ENCODE data around the gene BMPER. TPM values are rescaled to one million over a fixed set of nuclear protein-coding genes. Genes with fewer than 3 reads are reported as not detected.

BMPER gene
- total and polyA plus RNA-seq, 8 donors = 1.9 to 9.5 (median 4.6) TPM; not detected in 1

DNA sequence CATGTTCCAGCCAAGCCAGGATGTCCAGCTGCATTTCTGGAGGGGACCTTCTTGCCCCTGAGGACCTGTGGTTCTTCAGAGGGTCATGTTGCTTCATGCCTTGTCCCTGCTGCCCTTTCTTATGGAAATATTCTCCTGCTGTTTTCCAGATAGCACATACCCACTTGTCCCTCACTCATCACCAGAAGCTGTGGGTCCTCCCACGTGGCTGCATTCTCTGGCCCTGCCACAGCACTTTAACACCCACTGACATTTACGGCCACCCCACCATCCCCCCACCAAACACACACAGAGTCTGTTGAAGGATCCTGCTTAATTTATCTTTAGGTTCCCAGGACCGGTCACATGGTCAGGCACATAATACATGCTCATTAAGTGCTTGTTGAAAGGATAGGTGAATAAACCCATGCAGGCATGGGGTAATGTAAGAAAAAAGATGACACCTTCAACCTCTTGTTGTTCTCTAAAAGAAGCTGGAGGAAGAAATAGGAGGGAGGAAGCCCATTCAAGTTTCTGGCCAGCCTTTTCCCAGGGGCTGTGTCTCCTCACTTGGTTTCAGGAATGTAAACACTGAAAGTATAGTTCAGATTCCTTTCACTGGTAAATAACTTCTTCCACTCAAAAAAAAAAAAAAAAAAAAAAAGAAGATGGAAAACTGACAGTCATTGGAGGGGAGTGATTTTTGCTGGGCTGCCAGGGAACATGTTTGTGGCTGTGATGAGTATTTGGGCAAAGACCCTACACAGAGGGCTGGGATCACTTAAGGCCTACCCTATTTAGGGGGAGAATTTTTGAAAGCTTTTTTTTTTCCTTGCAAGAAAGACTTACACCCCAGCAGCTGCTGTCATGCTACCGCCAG lies 19.8 kb upstream of the BMPER start:
- no peaks in the 10 kb centered on the region for H3K27me3 ChIP-seq
- H3K9me3 ChIP-seq = no peaks in the 10 kb centered on the region
- TF ChIP-seq POLR2AphosphoS5 (IDR thresholded peaks at IDR 0.05) = no peak
- no peak for TF ChIP-seq POLR2A (IDR thresholded peaks at IDR 0.05)
- no peak for DNase-seq
- intact Hi-C loops (cut with DNase I; ENCODE audit: low total_unique reads) = no loop called here
- 76 to 90% (median 86%) methylated on average over 4 of the region's 4 CpGs for WGBS, 5 donors
- H3K4me3 ChIP-seq = no peak overlapping the region
- H3K36me3 ChIP-seq = no peaks in the 10 kb centered on the region
- H3K27ac ChIP-seq = no peak overlapping the region
- peaks cover 0 to 11% (median 6%) of the 10 kb centered on the region in 4 donors for H3K4me1 ChIP-seq

DNA sequence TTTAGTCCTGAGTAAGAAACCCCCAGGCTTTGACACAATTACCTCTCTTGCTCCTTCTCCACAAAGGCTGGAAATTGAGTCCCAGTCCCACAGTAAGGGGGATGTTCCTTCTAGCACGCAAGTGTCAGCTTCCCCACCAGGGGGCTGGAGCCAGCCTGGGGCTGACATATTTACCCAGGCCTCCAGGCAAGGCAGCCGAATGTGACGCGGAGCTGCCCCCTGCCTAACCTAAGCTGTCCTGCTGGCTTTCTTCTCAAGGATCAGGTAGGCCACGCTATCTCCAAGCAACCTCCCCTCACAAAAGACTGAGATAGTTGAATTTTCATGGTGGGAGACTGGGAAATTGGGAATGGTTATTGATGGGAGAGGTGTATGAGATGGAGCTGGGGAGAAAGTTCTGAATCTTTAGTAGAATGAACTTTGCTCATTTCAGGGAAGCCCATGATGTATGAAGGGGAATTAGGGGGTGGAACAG lies 19.2 kb upstream of the BMPER start:
- peaks cover 0 to 14% (median 6%) of the 10 kb centered on the region in 4 donors for H3K4me1 ChIP-seq
- no peak overlapping the region for H3K4me3 ChIP-seq
- H3K36me3 ChIP-seq = no peaks in the 10 kb centered on the region
- intact Hi-C loops (cut with DNase I; ENCODE audit: low total_unique reads) = no loop called here
- no peak for DNase-seq
- H3K27ac ChIP-seq = no peak overlapping the region
- H3K27me3 ChIP-seq = no peaks in the 10 kb centered on the region
- TF ChIP-seq POLR2AphosphoS5 (IDR thresholded peaks at IDR 0.05) = no peak
- TF ChIP-seq, protein P1, sequence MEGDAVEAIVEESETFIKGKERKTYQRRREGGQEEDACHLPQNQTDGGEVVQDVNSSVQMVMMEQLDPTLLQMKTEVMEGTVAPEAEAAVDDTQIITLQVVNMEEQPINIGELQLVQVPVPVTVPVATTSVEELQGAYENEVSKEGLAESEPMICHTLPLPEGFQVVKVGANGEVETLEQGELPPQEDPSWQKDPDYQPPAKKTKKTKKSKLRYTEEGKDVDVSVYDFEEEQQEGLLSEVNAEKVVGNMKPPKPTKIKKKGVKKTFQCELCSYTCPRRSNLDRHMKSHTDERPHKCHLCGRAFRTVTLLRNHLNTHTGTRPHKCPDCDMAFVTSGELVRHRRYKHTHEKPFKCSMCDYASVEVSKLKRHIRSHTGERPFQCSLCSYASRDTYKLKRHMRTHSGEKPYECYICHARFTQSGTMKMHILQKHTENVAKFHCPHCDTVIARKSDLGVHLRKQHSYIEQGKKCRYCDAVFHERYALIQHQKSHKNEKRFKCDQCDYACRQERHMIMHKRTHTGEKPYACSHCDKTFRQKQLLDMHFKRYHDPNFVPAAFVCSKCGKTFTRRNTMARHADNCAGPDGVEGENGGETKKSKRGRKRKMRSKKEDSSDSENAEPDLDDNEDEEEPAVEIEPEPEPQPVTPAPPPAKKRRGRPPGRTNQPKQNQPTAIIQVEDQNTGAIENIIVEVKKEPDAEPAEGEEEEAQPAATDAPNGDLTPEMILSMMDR (IDR thresholded peaks at IDR 0.05) = no peak
- no peak for TF ChIP-seq EP300 (IDR thresholded peaks at IDR 0.05)
- no peak for TF ChIP-seq POLR2A (IDR thresholded peaks at IDR 0.05)
- H3K9me3 ChIP-seq = no peaks in the 10 kb centered on the region
- 88 to 96% (median 94%) methylated on average over 5 of the region's 5 CpGs for WGBS, 5 donors

DNA sequence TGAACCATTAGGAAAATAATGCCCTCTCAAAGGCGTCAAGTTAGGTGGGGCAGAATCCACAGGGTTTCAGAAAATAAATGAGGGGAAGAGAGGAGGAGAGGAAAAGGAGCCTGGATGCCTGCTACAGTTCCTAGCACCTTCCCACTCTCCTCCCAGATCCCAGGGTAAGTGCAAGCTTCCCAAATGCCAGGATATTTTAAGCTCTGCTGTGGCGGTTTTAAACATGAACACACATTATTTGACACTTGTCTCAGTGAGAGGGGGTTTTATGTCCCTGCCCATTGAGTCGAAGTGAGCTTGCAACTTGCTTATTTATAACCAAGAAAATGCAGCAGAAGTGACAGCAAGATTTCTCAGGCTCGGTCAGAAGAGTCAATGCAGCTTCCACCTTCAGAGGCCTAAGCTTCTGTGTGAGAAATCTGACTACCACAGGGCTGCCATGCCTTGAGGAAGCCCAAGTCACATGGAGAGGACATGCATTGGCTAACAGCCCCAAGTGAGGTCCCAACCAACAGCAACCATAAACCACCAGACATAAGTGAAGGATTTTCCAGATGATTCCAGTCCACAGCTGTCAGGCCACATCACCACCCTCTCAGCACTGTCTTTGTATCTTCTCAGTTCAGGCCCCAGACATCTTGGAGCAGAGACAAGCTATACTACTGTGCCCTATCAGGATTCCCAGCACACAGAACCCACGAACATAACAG lies 17.9 kb upstream of the BMPER start:
- WGBS, 5 donors = 74 to 89% (median 87%) methylated on average over 5 of the region's 5 CpGs
- no peaks in the 10 kb centered on the region for H3K36me3 ChIP-seq
- no peak overlapping the region for H3K4me3 ChIP-seq
- no peaks in the 10 kb centered on the region for H3K27me3 ChIP-seq
- no peaks in the 10 kb centered on the region for H3K9me3 ChIP-seq
- TF ChIP-seq POLR2AphosphoS5 (IDR thresholded peaks at IDR 0.05) (no peak), POLR2A (IDR thresholded peaks at IDR 0.05) (no peak), EP300 (IDR thresholded peaks at IDR 0.05) (no peak)
- TF ChIP-seq, protein P1 (IDR thresholded peaks at IDR 0.05) = no peak
- H3K27ac ChIP-seq = no peak overlapping the region
- peaks cover 0 to 18% (median 6%) of the 10 kb centered on the region in 4 donors for H3K4me1 ChIP-seq
- DNase-seq = no peak
- intact Hi-C loops (cut with DNase I; ENCODE audit: low total_unique reads) = no loop called here

DNA sequence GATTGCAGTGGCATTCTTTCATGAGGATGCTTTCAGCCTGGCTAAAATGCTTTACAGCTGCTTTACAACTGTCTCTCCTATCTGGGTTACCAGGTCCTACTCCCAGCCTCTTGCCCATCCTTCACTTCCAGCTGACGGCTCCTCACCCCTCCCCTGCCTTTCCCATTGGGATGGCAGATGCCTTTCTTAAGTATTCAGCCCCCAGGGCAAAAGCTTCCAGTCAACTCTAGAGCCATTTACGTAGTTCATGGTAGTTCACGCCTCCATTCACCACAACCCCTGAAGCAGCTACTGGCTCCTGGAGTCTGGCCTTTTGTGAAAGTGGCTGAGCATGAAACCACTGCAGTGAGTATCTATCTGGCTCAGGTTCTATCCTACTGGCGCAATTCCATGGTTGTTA lies 17.2 kb upstream of the BMPER start:
- TF ChIP-seq, protein P1 (IDR thresholded peaks at IDR 0.05) = no peak
- TF ChIP-seq POLR2AphosphoS5 (IDR thresholded peaks at IDR 0.05) (no peak), EP300 (IDR thresholded peaks at IDR 0.05) (no peak), POLR2A (IDR thresholded peaks at IDR 0.05) (no peak)
- peaks cover 0 to 18% (median 6%) of the 10 kb centered on the region in 4 donors for H3K4me1 ChIP-seq
- 79 to 96% (median 95%) methylated on average over 4 of the region's 4 CpGs for WGBS, 5 donors
- no peak overlapping the region for H3K4me3 ChIP-seq
- H3K27ac ChIP-seq = no peak overlapping the region
- no peaks in the 10 kb centered on the region for H3K36me3 ChIP-seq
- DNase-seq = no peak
- H3K27me3 ChIP-seq = no peaks in the 10 kb centered on the region
- intact Hi-C loops (cut with DNase I; ENCODE audit: low total_unique reads) = no loop called here
- no peaks in the 10 kb centered on the region for H3K9me3 ChIP-seq

Data from stomach (tissue), 9 donors.